Choroid plexus epithelial cell (primary cell): ENCODE results near the gene COQ6.

ENCODE experiments used
- DNase-seq: peaks from one replicate; pipeline ENCODE4 v3.0.0-alpha.2; 2010; ENCODE audit warnings: low read depth
- H3K4me3 ChIP-seq: 2 replicates; pipeline ENCODE4 v1.5.1; 2011; ENCODE audit warnings: low read depth, mild to moderate bottlenecking, control low read depth, low read length, moderate library complexity
- TF ChIP-seq, protein P1 (sequence below): conservative IDR thresholded peaks from 2 replicates; pipeline ENCODE4 v1.5.1; 2011; ENCODE audit warnings: low read depth, mild to moderate bottlenecking, control low read depth, inconsistent platforms, low read length, moderate library complexity

Gene COQ6

DNA sequence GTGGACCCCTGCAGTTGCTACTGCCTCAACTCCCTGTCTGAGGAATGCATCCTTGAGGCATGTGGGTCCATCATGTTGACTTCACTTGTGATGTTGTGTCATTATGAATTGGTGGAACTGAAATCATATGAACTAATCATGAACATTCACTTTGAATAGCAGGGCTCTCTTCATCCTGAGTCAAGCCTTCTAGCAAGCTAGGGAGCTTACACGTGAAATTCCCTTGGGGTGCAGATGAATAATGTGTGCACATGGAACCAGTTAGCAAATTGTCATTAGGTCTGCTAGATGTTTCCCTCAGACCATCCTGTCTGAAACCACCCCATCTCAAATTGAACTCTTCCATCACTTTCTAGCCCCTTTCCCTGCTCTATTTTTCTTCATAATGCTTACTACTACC lies 3.6 kb downstream of the COQ6 start:
- TF ChIP-seq, protein P1, sequence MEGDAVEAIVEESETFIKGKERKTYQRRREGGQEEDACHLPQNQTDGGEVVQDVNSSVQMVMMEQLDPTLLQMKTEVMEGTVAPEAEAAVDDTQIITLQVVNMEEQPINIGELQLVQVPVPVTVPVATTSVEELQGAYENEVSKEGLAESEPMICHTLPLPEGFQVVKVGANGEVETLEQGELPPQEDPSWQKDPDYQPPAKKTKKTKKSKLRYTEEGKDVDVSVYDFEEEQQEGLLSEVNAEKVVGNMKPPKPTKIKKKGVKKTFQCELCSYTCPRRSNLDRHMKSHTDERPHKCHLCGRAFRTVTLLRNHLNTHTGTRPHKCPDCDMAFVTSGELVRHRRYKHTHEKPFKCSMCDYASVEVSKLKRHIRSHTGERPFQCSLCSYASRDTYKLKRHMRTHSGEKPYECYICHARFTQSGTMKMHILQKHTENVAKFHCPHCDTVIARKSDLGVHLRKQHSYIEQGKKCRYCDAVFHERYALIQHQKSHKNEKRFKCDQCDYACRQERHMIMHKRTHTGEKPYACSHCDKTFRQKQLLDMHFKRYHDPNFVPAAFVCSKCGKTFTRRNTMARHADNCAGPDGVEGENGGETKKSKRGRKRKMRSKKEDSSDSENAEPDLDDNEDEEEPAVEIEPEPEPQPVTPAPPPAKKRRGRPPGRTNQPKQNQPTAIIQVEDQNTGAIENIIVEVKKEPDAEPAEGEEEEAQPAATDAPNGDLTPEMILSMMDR = no peak
- H3K4me3 ChIP-seq = no peak overlapping the region
- no peak for DNase-seq

DNA sequence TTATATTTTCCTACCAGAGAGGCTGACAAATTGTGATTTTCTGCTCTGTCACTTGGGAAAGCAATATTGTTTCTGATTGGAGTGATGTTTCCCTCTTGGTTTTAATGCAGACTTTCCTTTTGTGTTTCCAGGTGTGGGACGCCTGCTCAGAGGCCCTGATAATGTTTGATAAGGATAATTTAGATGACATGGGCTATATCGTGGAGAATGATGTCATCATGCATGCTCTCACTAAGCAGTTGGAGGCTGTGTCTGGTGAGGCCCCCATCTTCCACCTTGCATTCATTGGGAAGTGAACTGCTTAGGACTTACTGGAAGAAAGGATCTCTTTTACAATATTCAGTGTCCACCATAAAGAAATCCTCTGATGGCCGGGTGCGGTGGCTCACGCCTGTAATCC lies 5.6 kb downstream of the COQ6 start:
- H3K4me3 ChIP-seq = no peak overlapping the region
- TF ChIP-seq, protein P1 = no peak
- no peak for DNase-seq

DNA sequence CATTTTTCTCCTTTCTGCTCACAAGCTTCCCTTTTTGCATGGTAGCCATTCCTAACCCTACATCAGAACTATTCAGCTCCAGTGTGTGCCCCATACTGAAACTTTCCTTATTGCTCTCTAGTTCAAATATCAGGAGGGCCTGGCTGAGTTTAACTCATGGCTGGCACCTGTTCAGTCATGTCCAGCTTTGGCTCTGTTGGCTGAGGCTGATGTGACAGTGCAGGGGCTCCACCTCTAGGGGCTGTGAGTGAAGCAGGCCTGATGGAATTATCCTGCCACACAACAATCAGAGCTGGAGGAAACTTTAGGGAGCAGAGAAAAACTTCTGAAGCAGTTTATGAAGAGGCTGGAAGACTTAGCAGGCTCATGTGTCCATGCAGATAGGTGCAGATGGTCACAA lies 8.5 kb downstream of the COQ6 start:
- DNase-seq = no peak
- TF ChIP-seq, protein P1 = no peak
- H3K4me3 ChIP-seq = no peak overlapping the region

DNA sequence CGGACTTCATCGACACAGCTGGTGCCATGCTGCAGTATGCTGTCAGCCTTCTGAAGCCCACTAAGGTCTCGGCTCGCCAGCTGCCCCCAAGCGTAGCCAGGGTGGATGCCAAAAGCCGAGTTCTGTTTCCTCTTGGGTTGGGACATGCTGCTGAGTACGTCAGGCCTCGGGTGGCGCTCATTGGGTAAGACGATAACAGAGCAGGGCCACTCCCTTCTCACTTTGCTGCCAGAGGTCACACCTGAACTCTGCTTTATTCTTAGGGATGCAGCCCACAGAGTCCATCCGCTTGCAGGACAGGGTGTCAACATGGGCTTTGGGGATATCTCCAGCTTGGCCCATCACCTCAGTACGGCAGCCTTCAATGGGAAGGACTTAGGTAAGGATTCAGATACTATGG lies 11.1 kb downstream of the COQ6 start:
- no peak overlapping the region for H3K4me3 ChIP-seq
- TF ChIP-seq, protein P1 = no peak
- DNase-seq = no peak

DNA sequence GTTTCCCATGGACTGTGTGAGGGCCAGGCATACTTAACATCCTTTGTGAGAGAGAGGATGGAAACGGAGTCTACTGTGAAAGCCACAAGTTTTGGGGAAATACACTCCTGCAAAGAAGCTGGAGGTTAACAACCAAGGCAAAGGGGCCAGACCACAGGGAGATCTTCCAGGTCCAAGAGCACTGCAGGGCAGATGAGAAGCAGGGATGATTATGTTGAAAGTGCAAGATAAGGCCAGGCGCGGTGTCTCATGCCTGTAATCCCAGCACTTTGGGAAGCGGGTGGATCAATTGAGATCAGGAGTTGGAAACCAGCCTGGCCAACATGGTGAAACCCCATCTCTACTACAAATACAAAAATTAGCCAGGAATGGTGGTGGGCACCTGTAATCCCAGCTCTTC lies 15.1 kb downstream of the COQ6 start:
- H3K4me3 ChIP-seq = no peak overlapping the region
- TF ChIP-seq, protein P1 = no peak
- no peak for DNase-seq

DNA sequence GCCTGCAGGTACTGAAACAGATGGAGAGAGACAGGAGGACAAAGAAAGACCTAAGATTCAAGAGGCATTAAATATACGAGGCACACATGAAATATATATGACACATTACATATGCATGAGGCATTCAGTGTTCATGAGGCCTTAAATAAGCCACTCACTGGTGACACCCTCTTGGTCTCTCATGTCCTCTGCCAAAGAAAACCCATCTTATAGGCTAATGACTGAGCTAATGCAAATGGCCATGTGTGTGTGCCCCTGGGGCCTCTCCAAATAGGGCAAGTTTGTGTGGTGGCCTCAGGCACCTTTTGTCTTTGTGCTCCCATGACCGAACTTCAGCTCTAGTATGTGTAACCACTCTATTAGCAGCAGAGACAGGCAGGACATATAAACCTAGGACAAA lies 18.8 kb downstream of the COQ6 start:
- no peak overlapping the region for H3K4me3 ChIP-seq
- DNase-seq = no peak
- TF ChIP-seq, protein P1 = no peak

DNA sequence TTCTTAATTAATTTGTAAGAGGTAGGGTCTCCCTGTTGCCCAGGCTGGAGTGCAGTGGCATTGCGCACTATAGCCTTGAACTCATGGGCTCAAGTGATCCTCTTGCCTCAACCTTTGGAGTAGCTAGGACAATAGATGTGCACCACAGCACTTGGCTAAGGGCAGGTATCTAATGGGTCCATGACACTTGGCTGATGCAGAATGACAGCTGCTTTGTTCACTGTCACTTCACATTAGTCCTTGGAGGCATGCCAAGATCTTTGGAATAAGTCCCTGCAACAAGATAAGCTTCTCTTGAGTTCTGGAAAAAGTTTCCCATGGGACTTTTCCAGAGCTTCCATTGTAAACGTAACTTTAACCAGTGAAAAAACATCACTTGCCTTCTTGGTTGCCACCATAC lies 23.4 kb downstream of the COQ6 start:
- no peak overlapping the region for H3K4me3 ChIP-seq
- TF ChIP-seq, protein P1 = no peak
- no peak for DNase-seq
